CD4-positive, alpha-beta T cell treated with Interferon alpha-2 for 1 hour (primary cell): ENCODE measurements around the gene PRXL2B.
A peak's percentile ranks its signal among the peaks of the same experiment; 100 is the strongest.

ENCODE experiments used
- DNase-seq, 2 donors: peaks; one replicate each; pipeline ENCODE4 v3.0.0-alpha.2; 2020 to 2022

PRXL2B gene

GRCh38 chr1:2601721-2602303 is 15.2 kb downstream of the PRXL2B start:
- DNase-seq, result no peak

- no peak for DNase-seq
Measured at GRCh38 chr1:2602311-2602835, 15.8 kb downstream of the PRXL2B start.

- DNase-seq, result no peak
Measured at GRCh38 chr1:2602866-2603520, 16.4 kb downstream of the PRXL2B start.

- DNase-seq, result no peak
Measured at GRCh38 chr1:2603521-2604155, 17.1 kb downstream of the PRXL2B start.

- DNase-seq, result no peak
Measured at GRCh38 chr1:2604156-2604843, 17.7 kb downstream of the PRXL2B start.

GRCh38 chr1:2604844-2605508 is 18.4 kb downstream of the PRXL2B start:
- DNase-seq, result no peak

- no peak for DNase-seq
Measured at GRCh38 chr1:2605509-2606395, 19.2 kb downstream of the PRXL2B start.

- no peak for DNase-seq
Measured at GRCh38 chr1:2606396-2606880, 19.9 kb downstream of the PRXL2B start.

- DNase-seq, result no peak
Measured at GRCh38 chr1:2606881-2607621, 20.5 kb downstream of the PRXL2B start.

- no peak for DNase-seq
Measured at GRCh38 chr1:2607641-2608091, 21.1 kb downstream of the PRXL2B start.

GRCh38 chr1:2609319-2610035 is 22.9 kb downstream of the PRXL2B start:
- DNase-seq, result no peak

GRCh38 chr1:2610036-2610959 is 23.7 kb downstream of the PRXL2B start:
- no peak for DNase-seq

- peak; percentile 12 to 17 for DNase-seq
Measured at GRCh38 chr1:2611031-2611501, 24.5 kb downstream of the PRXL2B start.

- DNase-seq, result no peak
Measured at GRCh38 chr1:2611621-2612437, 25.3 kb downstream of the PRXL2B start.

- no peak for DNase-seq
Measured at GRCh38 chr1:2612591-2613365, 26.2 kb downstream of the PRXL2B start.

GRCh38 chr1:2614145-2614544 is 27.6 kb downstream of the PRXL2B start:
- DNase-seq, result no peak

GRCh38 chr1:2617971-2618470 is 31.4 kb downstream of the PRXL2B start:
- DNase-seq, result no peak
